GM10266 (cell line): ENCODE measurements around the gene DSCAML1.

ENCODE experiments used
- DNase-seq: peaks from one replicate; pipeline ENCODE4 v3.0.0; 2012; ENCODE audit errors: extremely low spot score
- TF ChIP-seq, protein P1 (sequence below): IDR thresholded peaks from 2 replicates; pipeline ENCODE4 v1.5.1; 2012; ENCODE audit warnings: mild to moderate bottlenecking, low read depth; ENCODE audit not compliant: control insufficient read depth, insufficient read depth; ENCODE audit errors: missing control alignments

The DSCAML1 gene

DNA sequence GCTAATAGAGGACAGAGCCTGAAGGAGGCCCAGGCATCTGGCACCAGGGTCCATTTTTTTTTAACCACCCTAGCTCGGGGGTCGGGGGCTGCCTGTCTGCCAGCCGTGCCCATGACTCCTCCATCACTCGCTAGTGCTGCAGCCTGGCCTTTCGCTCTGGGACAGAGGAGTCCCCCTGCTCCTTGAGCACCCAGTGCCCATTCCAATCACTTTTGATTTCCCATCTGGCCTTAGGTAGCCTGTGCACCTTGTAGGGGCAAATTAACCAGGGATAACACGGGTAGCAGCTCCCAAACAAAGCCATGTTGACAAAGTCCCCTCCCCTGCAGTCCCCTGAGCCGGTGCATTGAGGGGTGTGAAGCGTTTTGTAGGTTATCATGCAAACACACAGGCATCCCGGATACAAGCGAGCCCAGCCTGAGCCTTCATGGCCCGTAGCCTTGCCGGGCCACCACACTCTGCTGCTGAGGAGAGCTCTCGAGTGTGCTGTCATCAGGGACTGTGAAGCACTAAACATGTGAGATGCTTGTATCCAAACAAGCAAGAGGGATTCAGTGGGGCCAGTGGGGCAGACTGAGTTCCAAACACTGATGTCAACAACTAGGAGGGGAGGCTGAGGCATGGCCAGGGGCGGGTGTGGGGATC is 208.7 kb downstream of the DSCAML1 start:
- TF ChIP-seq, protein P1, sequence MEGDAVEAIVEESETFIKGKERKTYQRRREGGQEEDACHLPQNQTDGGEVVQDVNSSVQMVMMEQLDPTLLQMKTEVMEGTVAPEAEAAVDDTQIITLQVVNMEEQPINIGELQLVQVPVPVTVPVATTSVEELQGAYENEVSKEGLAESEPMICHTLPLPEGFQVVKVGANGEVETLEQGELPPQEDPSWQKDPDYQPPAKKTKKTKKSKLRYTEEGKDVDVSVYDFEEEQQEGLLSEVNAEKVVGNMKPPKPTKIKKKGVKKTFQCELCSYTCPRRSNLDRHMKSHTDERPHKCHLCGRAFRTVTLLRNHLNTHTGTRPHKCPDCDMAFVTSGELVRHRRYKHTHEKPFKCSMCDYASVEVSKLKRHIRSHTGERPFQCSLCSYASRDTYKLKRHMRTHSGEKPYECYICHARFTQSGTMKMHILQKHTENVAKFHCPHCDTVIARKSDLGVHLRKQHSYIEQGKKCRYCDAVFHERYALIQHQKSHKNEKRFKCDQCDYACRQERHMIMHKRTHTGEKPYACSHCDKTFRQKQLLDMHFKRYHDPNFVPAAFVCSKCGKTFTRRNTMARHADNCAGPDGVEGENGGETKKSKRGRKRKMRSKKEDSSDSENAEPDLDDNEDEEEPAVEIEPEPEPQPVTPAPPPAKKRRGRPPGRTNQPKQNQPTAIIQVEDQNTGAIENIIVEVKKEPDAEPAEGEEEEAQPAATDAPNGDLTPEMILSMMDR = no peak
- DNase-seq = no peak

DNA sequence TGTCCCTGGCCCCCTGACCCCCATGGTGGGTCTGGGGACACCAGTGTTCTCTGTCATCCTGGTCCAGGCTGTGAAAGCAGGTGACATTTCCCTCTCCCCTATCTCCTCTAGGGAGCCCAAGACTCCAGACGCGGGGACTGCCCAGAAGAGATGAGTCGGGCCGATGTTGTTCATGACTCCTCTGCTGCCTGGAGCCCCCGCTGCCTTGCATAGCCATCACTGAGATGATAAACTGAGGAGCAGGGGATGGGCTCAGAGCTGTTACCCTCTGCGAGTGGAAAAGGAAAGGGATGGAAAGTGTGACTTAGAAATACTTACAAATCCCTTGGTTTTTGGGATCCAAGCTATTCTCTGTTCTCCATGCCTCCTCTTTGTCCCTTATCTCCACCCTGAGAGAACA is 209.6 kb downstream of the DSCAML1 start:
- TF ChIP-seq, protein P1 = no peak
- DNase-seq = no peak

DNA sequence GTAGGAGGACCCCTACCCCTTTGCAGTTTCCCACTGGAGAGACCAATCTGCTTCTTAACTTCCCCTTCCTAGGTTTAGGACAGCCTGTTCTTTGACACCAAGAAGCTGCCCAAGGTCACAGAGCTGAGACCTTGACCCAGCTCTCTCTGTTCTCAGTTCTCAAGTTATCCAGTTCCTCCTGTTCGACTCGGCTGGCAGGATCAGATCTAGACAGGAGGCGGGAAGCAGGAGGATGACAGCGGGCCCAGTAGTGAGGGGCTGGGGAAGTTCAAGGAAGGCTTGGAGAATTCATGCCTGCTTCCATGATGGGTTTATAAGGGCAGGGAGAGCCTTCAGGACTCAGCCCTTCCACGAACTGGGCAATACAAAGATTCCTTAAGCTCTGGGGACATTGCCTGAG is 210.6 kb downstream of the DSCAML1 start:
- DNase-seq = no peak
- TF ChIP-seq, protein P1 = no peak

DNA sequence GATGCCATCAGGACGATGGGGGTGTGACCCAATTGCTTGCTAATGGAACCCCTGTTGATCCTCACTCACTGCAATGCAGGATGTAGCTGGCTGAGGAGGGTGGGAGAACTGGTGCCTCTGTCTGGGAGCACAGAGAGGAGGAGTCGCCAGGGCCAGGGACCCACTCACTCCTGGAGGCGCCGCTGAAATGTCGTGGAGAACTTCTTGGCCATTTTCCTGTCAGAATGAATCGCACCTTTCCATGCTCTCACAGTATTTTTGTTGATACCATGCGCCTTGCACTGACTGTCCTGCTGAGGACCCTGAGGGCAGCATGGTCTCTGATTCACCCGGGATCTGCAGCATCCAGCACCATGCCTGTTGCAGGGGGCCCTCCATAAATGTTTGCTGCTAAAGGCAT is 211.4 kb downstream of the DSCAML1 start:
- no peak for DNase-seq
- TF ChIP-seq, protein P1 = no peak

DNA sequence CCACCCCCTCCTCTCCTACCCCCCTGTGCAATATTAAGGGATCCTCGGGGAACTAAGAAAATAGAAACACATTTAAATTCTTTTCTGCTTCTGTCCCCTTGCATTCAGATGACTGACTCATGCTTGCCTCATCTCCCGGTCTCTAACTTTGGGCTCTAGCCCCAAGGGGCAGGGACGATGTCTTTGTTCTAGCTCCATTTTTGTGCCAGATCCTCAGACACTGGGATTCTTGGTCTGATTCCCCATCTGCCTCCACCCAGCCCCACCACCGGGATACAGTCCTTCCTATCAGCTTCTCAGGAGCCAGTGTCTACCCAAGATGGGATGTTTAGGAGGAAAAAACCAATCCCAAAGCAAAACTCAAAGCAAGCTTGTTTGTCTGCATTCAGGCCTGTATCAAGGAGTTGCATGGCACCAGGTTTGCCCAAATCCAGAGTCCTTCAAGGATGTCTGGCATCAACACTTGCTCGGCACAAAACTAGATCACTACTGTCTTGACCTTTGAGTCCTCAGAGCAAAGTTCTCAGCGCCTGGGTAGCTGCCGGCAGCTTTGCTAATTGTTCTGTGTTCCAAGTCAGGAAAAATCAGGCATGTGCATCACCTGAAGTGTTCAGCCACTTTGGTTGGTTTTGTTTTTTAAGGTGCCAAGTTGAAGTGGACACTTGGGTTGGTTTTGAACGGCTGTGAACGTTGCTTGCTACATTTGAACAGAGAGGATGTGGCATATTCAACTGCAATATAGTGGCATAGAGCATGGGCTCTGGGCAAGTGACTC is 212.8 kb downstream of the DSCAML1 start:
- no peak for DNase-seq
- TF ChIP-seq, protein P1 = no peak

DNA sequence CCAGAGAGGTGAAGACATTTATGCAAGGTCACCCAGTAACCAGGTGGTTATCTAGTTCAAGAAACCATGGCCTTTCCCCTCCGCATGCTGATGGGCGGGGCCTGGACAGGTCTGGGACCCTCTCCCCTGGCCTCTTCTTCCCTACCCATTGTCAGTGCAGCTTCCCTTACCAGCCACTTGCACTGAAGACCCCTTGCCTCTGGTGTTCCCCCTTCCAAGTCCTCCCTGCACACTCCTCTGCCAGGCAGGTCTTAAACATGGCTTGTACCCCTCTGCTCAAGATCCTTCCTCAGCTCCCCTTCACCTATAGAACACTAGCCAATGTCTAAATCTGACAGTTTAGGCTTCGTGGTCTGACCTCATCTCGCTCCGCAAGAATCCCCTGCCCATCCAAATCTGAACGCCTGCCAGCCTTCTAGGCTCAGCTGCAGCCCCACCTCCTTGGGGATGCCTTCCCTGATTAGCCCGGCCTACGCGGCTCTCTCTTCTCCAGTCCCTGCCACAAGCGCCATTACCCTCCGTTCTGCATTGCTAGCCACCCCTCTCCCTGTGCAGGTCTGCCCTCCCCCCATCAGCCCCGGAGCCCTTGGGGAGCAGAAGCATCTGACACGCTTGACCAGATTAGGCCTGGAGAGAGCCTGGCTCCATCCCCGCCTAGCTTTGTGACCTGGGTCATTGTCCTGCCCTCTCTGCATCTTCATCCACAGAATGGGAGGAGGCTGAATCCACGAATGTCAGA is 213.8 kb downstream of the DSCAML1 start:
- TF ChIP-seq, protein P1 = no peak
- DNase-seq = no peak
